ENCODE results near the gene KCNH3.
"Not testable (repeated sequence)": the region's sequence is repeated elsewhere in the genome, so short reads cannot be mapped to it uniquely, and the experiment has no call there.

The KCNH3 gene

GRCh38 chr12:49604856-49605255 is 66.0 kb downstream of the KCNH3 start:
- no peak overlapping the region for H3K4me3 ChIP-seq (ENCODE audit: low read depth, low read length)
- TF ChIP-seq, protein P1, sequence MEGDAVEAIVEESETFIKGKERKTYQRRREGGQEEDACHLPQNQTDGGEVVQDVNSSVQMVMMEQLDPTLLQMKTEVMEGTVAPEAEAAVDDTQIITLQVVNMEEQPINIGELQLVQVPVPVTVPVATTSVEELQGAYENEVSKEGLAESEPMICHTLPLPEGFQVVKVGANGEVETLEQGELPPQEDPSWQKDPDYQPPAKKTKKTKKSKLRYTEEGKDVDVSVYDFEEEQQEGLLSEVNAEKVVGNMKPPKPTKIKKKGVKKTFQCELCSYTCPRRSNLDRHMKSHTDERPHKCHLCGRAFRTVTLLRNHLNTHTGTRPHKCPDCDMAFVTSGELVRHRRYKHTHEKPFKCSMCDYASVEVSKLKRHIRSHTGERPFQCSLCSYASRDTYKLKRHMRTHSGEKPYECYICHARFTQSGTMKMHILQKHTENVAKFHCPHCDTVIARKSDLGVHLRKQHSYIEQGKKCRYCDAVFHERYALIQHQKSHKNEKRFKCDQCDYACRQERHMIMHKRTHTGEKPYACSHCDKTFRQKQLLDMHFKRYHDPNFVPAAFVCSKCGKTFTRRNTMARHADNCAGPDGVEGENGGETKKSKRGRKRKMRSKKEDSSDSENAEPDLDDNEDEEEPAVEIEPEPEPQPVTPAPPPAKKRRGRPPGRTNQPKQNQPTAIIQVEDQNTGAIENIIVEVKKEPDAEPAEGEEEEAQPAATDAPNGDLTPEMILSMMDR (IDR thresholded peaks at IDR 0.05; ENCODE audit: control insufficient read depth, extremely low read depth, insufficient read depth) = no peak
- DNase-seq (ENCODE audit: low read depth) = no peak

DNA sequence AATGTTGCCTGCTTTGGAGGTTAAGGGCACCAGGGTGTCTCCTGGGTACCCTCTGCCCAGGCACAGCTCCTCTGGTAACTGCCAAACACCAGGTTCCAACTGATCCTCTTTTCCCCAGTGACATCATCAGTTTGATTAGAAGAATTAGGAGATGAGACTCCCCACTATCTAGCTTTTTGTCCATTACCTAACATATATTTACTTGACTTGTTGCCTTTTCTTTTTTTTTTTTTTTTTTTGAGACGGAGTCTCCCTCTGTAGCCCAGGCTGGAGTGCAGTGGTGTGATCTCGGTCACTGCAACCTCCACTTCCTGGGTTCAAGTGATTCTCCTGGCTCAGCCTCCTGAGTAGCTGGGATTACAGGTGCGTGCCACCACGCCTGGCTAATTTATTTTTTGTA is 66.7 kb downstream of the KCNH3 start, which contains the start of gene FAM186B:
Gene FAM186B, minus strand, starts transcription at position 101 of the 400 bp plus-strand sequence. CDS start 162 bp downstream, outside the sequence.
- not testable (repeated sequence) for DNase-seq (ENCODE audit: low read depth)

More for the DNA sequence above, 66.7 kb downstream of the KCNH3 start, which contains the start of gene FAM186B:
- H3K4me3 ChIP-seq (ENCODE audit: low read depth, low read length) = not testable (repeated sequence)

All from LNCaP clone FGC (cell line).